Activated CD8-positive, alpha-beta T cell treated with anti-CD3 and anti-CD28 coated beads for 36 hours (primary cell): ENCODE measurements around the gene SPECC1L. TPM values are rescaled to one million over a fixed set of nuclear protein-coding genes. Genes with fewer than 3 reads are reported as not detected.
"Not testable (repeated sequence)": the region's sequence is repeated elsewhere in the genome, so short reads cannot be mapped to it uniquely, and the experiment has no call there.

Experiments
- ATAC-seq: fragments of 200-7000 bp; cut with Tn5 transposase; one replicate; pipeline ENCODE4 v1.10.0; 2021; ENCODE audit warnings: mild to moderate bottlenecking, moderate library complexity
- CTCF ChIA-PET: fragments of 350-600 bp; sonication (Branson Sonifier 250); formaldehyde crosslinking; loops from one replicate; lab custom pipeline; 2021; ENCODE audit warnings: antibody characterized with exemption; lab: Charles Lee
- POLR2A ChIA-PET: fragments of 350-600 bp; sonication (Branson Sonifier 250); formaldehyde crosslinking; loops from one replicate; lab custom pipeline; 2021; ENCODE audit warnings: antibody characterized with exemption; lab: Charles Lee
- DNase-seq: peaks from one replicate; pipeline ENCODE4 v3.0.0-alpha.2; 2020
- H3K27ac Mint-ChIP-seq: one replicate; pipeline ENCODE4 v1.8.0; 2021; ENCODE audit warnings: mild to moderate bottlenecking, mixed read lengths
- H3K27me3 Mint-ChIP-seq: one replicate; pipeline ENCODE4 v1.8.0; 2021; ENCODE audit warnings: mixed read lengths
- H3K36me3 Mint-ChIP-seq: one replicate; pipeline ENCODE4 v1.8.0; 2021; ENCODE audit warnings: low read depth, mixed read lengths
- H3K4me1 Mint-ChIP-seq: one replicate; pipeline ENCODE4 v1.8.0; 2021; ENCODE audit warnings: low read depth, mixed read lengths
- H3K4me3 Mint-ChIP-seq: one replicate; pipeline ENCODE4 v1.8.0; 2021; ENCODE audit warnings: mild to moderate bottlenecking, moderate library complexity, mixed read lengths
- H3K9me3 Mint-ChIP-seq: one replicate; pipeline ENCODE4 v1.8.0; 2021; ENCODE audit warnings: mixed read lengths
- intact Hi-C: fragments of 100-400 bp; cut with micrococcal nuclease; formaldehyde crosslinking; loops from one replicate; pipeline ENCODE4 v1.10.0; 2022
- total RNA-seq, 2 experiments: library from RNA; stranded (reverse); gene quantifications; one replicate each; pipeline ENCODE4 v1.2.3, GENCODE V29; 2021
- TF ChIP-seq, protein P1 (sequence below): fragments of 200-600 bp; IDR thresholded peaks from one replicate; pipeline ENCODE4 v1.8.0; 2022; ENCODE audit warnings: antibody characterized with exemption, mild to moderate bottlenecking

Gene SPECC1L
- total RNA-seq, 2 experiments from 2014 or later, result 38.9 to 39.0 TPM

DNA sequence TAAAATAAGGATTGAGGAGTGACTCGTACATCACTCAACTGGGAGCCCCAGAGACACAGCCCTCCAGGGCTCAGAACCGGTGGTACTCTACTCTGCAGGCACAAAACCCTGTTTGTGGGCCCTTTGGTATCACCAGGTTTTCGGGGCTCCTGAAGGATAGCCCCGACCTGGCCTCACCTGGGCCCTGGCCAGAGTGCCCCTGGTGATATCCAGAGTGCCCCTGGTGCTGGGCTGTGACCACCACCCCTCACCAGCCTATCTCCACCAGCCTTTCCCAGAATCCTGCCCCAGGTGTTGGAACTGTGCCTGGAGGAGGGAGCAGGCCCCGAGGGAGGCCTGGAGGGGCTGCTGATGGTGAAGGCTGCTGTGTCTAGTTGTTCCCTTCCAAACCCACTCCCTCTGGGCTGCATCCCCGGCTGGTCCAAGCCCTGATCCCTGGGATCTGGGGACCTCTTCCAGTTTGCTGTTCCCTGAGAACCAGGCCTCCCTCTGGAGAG lies 23.6 kb upstream of the SPECC1L start:
- TF ChIP-seq, protein P1, sequence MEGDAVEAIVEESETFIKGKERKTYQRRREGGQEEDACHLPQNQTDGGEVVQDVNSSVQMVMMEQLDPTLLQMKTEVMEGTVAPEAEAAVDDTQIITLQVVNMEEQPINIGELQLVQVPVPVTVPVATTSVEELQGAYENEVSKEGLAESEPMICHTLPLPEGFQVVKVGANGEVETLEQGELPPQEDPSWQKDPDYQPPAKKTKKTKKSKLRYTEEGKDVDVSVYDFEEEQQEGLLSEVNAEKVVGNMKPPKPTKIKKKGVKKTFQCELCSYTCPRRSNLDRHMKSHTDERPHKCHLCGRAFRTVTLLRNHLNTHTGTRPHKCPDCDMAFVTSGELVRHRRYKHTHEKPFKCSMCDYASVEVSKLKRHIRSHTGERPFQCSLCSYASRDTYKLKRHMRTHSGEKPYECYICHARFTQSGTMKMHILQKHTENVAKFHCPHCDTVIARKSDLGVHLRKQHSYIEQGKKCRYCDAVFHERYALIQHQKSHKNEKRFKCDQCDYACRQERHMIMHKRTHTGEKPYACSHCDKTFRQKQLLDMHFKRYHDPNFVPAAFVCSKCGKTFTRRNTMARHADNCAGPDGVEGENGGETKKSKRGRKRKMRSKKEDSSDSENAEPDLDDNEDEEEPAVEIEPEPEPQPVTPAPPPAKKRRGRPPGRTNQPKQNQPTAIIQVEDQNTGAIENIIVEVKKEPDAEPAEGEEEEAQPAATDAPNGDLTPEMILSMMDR, result no peak
- CTCF ChIA-PET, result interaction anchor here (1.2 to 1.5 kb wide), 4 partner anchors 16 to 93 kb away, joined by 3 to 8 read pairs (median 4); no protein-coding TSS in a partner anchor
- intact Hi-C loops, result no loop called here
- Mint-ChIP-seq H3K27ac (no peak overlapping the region), H3K4me3 (no peak overlapping the region), H3K27me3 (no peaks in the 10 kb centered on the region), H3K9me3 (no peaks in the 10 kb centered on the region), H3K4me1 (peaks cover 21% of the 10 kb centered on the region), H3K36me3 (no peaks in the 10 kb centered on the region)
- DNase-seq (no peak), ATAC-seq (no peak)
- POLR2A ChIA-PET, result no interaction called here

DNA sequence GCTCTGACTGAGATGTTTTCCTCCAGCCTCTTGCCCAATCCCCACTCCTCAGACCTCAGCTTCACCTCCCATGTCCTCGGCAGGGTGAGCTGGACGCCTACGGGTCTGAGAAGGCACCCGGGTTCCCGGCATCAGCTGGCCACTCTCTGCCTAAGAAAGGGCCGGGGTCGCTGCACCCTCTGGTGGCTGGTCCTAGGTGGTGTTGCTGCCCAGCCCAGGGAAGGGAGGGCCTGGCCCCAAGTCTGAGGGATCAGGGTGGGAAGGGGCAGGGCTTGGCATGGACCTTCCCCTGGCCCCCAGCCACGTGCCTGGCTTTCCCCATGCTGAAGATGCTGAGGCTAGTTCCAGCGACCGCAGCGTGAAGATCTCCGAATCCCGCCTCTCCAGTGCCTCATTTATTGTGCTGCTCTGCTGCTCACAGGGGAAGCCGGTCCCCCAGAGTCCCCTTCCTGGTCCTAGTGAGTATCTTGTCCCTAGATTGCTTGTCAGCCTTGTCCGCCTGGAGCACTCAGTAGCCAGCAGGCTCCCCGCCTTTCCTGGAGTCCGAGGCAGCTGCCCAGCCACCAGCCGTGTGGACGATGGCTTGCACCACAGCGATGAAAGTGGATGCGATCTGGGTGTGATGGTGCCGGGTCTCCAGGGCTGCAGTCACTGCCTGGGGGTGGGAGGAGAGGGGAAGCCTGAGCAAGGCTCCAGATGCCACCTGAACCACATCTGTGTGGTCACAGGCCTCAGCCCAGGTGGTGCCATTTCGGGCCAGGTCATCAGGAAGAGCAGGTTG lies 22.9 kb upstream of the SPECC1L start:
- TF ChIP-seq, protein P1, result peak; percentile 50
- Mint-ChIP-seq H3K27me3 (no peaks in the 10 kb centered on the region), H3K27ac (no peak overlapping the region), H3K4me3 (no peak overlapping the region), H3K36me3 (no peaks in the 10 kb centered on the region), H3K4me1 (peaks cover 15% of the 10 kb centered on the region), H3K9me3 (no peaks in the 10 kb centered on the region)
- ATAC-seq (peak; percentile 81), DNase-seq (peak; percentile 67)
- ChIA-PET POLR2A (no interaction called here), CTCF (interaction anchor here (1.2 to 1.5 kb wide), 4 partner anchors 16 to 94 kb away, joined by 3 to 8 read pairs (median 4); no protein-coding TSS in a partner anchor)
- intact Hi-C loops, result no loop called here

DNA sequence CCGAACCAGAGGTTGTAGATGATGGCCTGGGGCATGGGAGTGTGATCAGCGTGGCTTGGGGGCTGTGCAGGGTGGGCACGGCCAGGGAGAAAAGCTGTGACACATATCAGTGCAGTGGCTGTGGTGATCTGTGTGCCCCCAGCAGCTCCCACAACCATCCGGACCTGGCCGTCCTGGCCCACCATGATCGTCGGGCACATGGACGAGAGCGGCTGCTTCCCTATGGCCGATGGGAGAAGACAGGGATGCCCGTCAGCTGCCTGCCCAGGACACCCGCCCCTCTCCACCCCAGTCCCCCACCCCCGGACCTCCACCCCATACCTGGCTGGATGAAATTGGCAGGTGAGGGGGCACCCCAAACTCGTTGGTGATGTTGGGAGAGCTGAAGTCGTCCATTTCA lies 22.0 kb upstream of the SPECC1L start:
- POLR2A ChIA-PET, intact Hi-C loops, H3K27me3 Mint-ChIP-seq, H3K9me3 Mint-ChIP-seq, H3K4me3 Mint-ChIP-seq, H3K27ac Mint-ChIP-seq, H3K36me3 Mint-ChIP-seq, CTCF ChIA-PET, DNase-seq, H3K4me1 Mint-ChIP-seq, ATAC-seq: not testable (repeated sequence)

DNA sequence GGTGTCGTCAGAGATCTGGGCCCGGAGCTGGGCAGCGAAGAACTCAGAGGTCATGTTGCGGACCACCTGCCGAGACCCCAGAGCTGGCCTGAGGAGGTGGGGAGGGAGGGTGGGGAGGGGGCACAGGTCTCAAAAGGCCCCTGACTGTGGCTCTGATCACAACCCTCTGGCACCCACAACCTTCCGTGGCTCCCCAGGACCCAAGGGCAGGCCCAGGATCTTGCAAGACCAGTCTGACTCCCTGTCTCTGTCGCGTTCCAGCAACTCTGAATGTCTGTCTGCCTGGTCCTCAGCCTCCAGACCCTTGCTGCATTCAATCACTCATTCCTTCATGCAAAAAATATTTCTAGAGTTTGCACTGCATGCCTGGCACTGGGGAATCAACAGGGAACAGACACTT lies 21.2 kb upstream of the SPECC1L start:
- intact Hi-C loops, H3K4me3 Mint-ChIP-seq, H3K36me3 Mint-ChIP-seq, H3K9me3 Mint-ChIP-seq, DNase-seq, POLR2A ChIA-PET, CTCF ChIA-PET, ATAC-seq, H3K27me3 Mint-ChIP-seq, H3K27ac Mint-ChIP-seq, H3K4me1 Mint-ChIP-seq: not testable (repeated sequence)

- POLR2A ChIA-PET, H3K9me3 Mint-ChIP-seq, intact Hi-C loops, H3K4me3 Mint-ChIP-seq, CTCF ChIA-PET, H3K36me3 Mint-ChIP-seq, DNase-seq, H3K27me3 Mint-ChIP-seq, H3K27ac Mint-ChIP-seq, ATAC-seq, H3K4me1 Mint-ChIP-seq: not testable (repeated sequence)
These were observed 19.3 kb upstream of the SPECC1L start for GRCh38 chr22:24251286-24251685.

GRCh38 chr22:24253126-24253525 lies 17.5 kb upstream of the SPECC1L start:
- ATAC-seq, H3K27ac Mint-ChIP-seq, DNase-seq, H3K9me3 Mint-ChIP-seq, H3K4me1 Mint-ChIP-seq, CTCF ChIA-PET, POLR2A ChIA-PET, H3K27me3 Mint-ChIP-seq, H3K36me3 Mint-ChIP-seq, intact Hi-C loops, H3K4me3 Mint-ChIP-seq: not testable (repeated sequence)

- H3K9me3 Mint-ChIP-seq, H3K27ac Mint-ChIP-seq, POLR2A ChIA-PET, H3K4me3 Mint-ChIP-seq, ATAC-seq, H3K4me1 Mint-ChIP-seq, CTCF ChIA-PET, intact Hi-C loops, H3K36me3 Mint-ChIP-seq, DNase-seq, H3K27me3 Mint-ChIP-seq: not testable (repeated sequence)
These were observed 14.5 kb upstream of the SPECC1L start for GRCh38 chr22:24256136-24256535.

DNA sequence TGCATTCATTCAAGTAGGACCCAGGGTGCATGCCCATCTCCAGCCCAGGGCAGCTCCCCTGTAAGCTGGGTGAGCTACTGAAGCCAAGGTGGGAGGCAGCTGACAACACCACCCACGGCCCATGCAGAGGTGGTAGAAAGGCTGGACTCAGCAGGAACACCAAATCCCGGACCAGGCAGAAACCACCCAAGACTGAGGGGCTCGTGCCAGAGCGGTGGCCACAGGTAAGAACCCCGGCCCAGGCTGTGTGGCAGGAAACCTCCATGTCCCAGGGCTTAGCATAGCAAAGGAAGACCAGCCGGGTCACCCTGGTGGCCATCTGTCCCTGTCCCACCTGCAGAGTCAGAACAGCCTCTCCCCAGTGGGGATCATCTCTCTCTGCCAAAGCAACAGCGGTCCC lies 13.9 kb upstream of the SPECC1L start:
- ATAC-seq, H3K27me3 Mint-ChIP-seq, H3K27ac Mint-ChIP-seq, H3K36me3 Mint-ChIP-seq, CTCF ChIA-PET, H3K4me3 Mint-ChIP-seq, intact Hi-C loops, H3K9me3 Mint-ChIP-seq, H3K4me1 Mint-ChIP-seq, DNase-seq, POLR2A ChIA-PET: not testable (repeated sequence)

DNA sequence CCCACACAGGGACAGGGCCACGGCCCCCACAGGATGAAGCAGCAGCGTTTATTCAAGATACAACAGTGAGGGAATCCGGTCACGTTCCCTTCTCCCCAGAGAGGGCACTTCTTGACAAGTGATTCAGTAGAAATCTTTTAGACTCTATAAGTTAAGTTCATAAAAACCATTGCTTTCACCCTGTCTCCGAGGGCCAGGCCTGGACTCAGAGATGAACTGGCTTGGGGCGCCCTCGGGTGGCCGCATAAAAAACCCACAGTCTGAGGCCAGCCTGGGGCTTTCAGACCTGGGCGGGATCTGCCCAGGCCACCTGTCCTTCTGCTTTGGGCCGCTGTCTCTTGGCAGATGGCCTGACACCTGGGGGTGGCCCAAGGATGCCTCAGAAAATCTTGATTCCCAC lies 11.2 kb upstream of the SPECC1L start:
- intact Hi-C loops, POLR2A ChIA-PET, H3K4me3 Mint-ChIP-seq, H3K9me3 Mint-ChIP-seq, H3K27ac Mint-ChIP-seq, CTCF ChIA-PET, H3K36me3 Mint-ChIP-seq, H3K4me1 Mint-ChIP-seq, H3K27me3 Mint-ChIP-seq: not testable (repeated sequence)
- ATAC-seq (peak; percentile 74), DNase-seq (peak; percentile 87)

- ATAC-seq, H3K36me3 Mint-ChIP-seq, H3K9me3 Mint-ChIP-seq, H3K4me3 Mint-ChIP-seq, DNase-seq, POLR2A ChIA-PET, intact Hi-C loops, H3K27ac Mint-ChIP-seq, H3K27me3 Mint-ChIP-seq, H3K4me1 Mint-ChIP-seq: not testable (repeated sequence)
- CTCF ChIA-PET, result interaction anchor here (1.2 kb wide), 1 partner anchor 88 kb away, joined by 3 read pairs; no protein-coding TSS in a partner anchor
These were observed 8.4 kb upstream of the SPECC1L start for GRCh38 chr22:24262185-24262749.
